B cell (primary cell): ENCODE results near the gene ADH4. TPM values are rescaled to one million over a fixed set of nuclear protein-coding genes. Genes with fewer than 3 reads are reported as not detected.

Experiments
- ATAC-seq: fragments of 200-7000 bp; cut with Tn5 transposase; one replicate; pipeline ENCODE4 v1.10.0; 2021; ENCODE audit warnings: low read depth, mild to moderate bottlenecking, moderate number of reproducible peaks, moderate library complexity
- CTCF ChIA-PET: fragments of 350-600 bp; sonication (Branson Sonifier 250); formaldehyde crosslinking; loops from one replicate; lab custom pipeline; 2021; ENCODE audit warnings: antibody characterized with exemption, inconsistent platforms; lab: Charles Lee
- POLR2A ChIA-PET: fragments of 350-600 bp; sonication (Branson Sonifier 250); formaldehyde crosslinking; loops from one replicate; lab custom pipeline; 2021; ENCODE audit warnings: antibody characterized with exemption; lab: Charles Lee
- DNase-seq: peaks from one replicate; pipeline ENCODE4 v3.0.0; 2013
- H2AFZ ChIP-seq: 2 replicates; pipeline ENCODE4 v1.6.1; 2012; ENCODE audit warnings: mild to moderate bottlenecking, low read depth, low read length; ENCODE audit not compliant: insufficient read depth, poor library complexity, severe bottlenecking
- H3K27ac ChIP-seq, 2 donors: 1 replicate in 1 of 2; 2 replicates in 1 of 2; pipeline ENCODE4 v1.5.1; 2012 to 2013; ENCODE audit warnings: low read length in 2 of 2, mild to moderate bottlenecking in 2 of 2, moderate library complexity in 1 of 2
- H3K27me3 ChIP-seq, 4 experiments: fragments of 200-600 bp in 1 of 4; sonication (generic) in 1 of 4; replicated peaks in 1 of 4; 1 replicate in 2 of 4; 2 replicates in 2 of 4; pipeline versions ENCODE4 v1.6.1 to v1.7.0; 2013 to 2016; ENCODE audit warnings: low read length in 3 of 4, mild to moderate bottlenecking in 2 of 4, mixed read lengths in 1 of 4, moderate library complexity in 1 of 4; ENCODE audit not compliant: insufficient read depth in 4 of 4, control insufficient read depth in 3 of 4; ENCODE audit errors: control extremely low read depth in 1 of 4
- H3K36me3 ChIP-seq, 2 experiments: replicated peaks in 1 of 2; 1 replicate in 1 of 2; 2 replicates in 1 of 2; pipeline versions ENCODE4 v1.6.1 to v1.7.1; 2013; ENCODE audit warnings: low read length in 1 of 2; ENCODE audit not compliant: insufficient read depth in 2 of 2, control insufficient read depth in 1 of 2; ENCODE audit errors: control extremely low read depth in 1 of 2, extremely low read depth in 1 of 2
- H3K4me1 ChIP-seq, 2 donors: fragments of 200-600 bp in 1 of 2; sonication (generic) in 1 of 2; 1 replicate in 1 of 2; 2 replicates in 1 of 2; pipeline versions ENCODE4 v1.5.1 to v1.6.1; 2013 to 2017; ENCODE audit warnings: low read length in 2 of 2; ENCODE audit not compliant: control insufficient read depth in 2 of 2, insufficient read depth in 2 of 2
- H3K4me2 ChIP-seq: replicated peaks from 2 replicates; pipeline ENCODE3; 2012; ENCODE audit warnings: mild to moderate bottlenecking, low read depth, low read length; ENCODE audit not compliant: poor library complexity, severe bottlenecking
- H3K4me3 ChIP-seq, 5 experiments: fragments of 200-600 bp in 1 of 5; sonication (generic) in 1 of 5; 1 replicate in 3 of 5; 2 replicates in 2 of 5; pipeline versions ENCODE4 v1.5.1 to v1.7.0; 2011 to 2016; ENCODE audit warnings: low read length in 4 of 5, mild to moderate bottlenecking in 4 of 5, low read depth in 2 of 5, control low read depth in 1 of 5, moderate library complexity in 1 of 5; ENCODE audit not compliant: insufficient read depth in 1 of 5; ENCODE audit errors: control extremely low read depth in 1 of 5, extremely low read depth in 1 of 5
- H3K79me2 ChIP-seq: fragments of 200-600 bp; sonication (generic); one replicate; pipeline ENCODE4 v1.6.0; 2016; ENCODE audit warnings: low read length; ENCODE audit not compliant: control insufficient read depth, insufficient read depth
- H3K9ac ChIP-seq: fragments of 200-600 bp; sonication (generic); 2 replicates; pipeline ENCODE4 v1.6.1; 2017; ENCODE audit warnings: mild to moderate bottlenecking, low read length, moderate library complexity
- H3K9me3 ChIP-seq, 3 donors: one replicate each; pipeline versions ENCODE4 v1.6.1 to v1.7.1; 2013; ENCODE audit warnings: low read length in 2 of 3; ENCODE audit not compliant: control insufficient read depth in 2 of 3, insufficient read depth in 1 of 3; ENCODE audit errors: control extremely low read depth in 1 of 3
- H4K20me1 ChIP-seq: 2 replicates; pipeline ENCODE4 v1.6.0; 2012; ENCODE audit warnings: mild to moderate bottlenecking, low read length; ENCODE audit not compliant: insufficient read depth, control insufficient read depth, poor library complexity, severe bottlenecking
- H3K27ac Mint-ChIP-seq: one replicate; pipeline ENCODE4 v1.8.0; 2021; ENCODE audit warnings: mixed read lengths
- H3K27me3 Mint-ChIP-seq: one replicate; pipeline ENCODE4 v1.8.0; 2021; ENCODE audit warnings: mixed read lengths
- H3K4me1 Mint-ChIP-seq: one replicate; pipeline ENCODE4 v1.8.0; 2021; ENCODE audit warnings: mixed read lengths
- H3K4me3 Mint-ChIP-seq: one replicate; pipeline ENCODE4 v1.8.0; 2021; ENCODE audit warnings: mixed read lengths
- H3K9me3 Mint-ChIP-seq: one replicate; pipeline ENCODE4 v1.8.0; 2022; ENCODE audit warnings: mixed read lengths; ENCODE audit not compliant: insufficient read depth
- CTCF ChIP-seq: fragments of 200-600 bp; IDR thresholded peaks from one replicate; pipeline ENCODE4 v1.8.0; 2022; ENCODE audit warnings: antibody characterized with exemption, mild to moderate bottlenecking
- EZH2 ChIP-seq: IDR thresholded peaks from 2 replicates; pipeline ENCODE4 v1.6.1; 2012; ENCODE audit warnings: borderline replicate concordance, low read depth, mild to moderate bottlenecking, moderate library complexity, low read length; ENCODE audit not compliant: insufficient read depth, poor library complexity, severe bottlenecking
- WGBS: methylation state at CpG from one replicate; pipeline ENCODE4 v1.1.5; 2013; ENCODE audit warnings: missing lambda C conversion rate; ENCODE audit not compliant: insufficient coverage; 5-methylcytosine and 5-hydroxymethylcytosine counted together
- intact Hi-C: fragments of 100-400 bp; cut with micrococcal nuclease; formaldehyde crosslinking; loops from one replicate; pipeline ENCODE4 v1.10.0; 2022
- polyA plus RNA-seq: library from polyadenylated mRNA; depleted of rRNA; stranded (reverse); fragments of >200 nt; gene quantifications from 2 replicates; pipeline ENCODE4 v1.2.3, GENCODE V29; 2012
- total RNA-seq, 2 donors: library from RNA; stranded (reverse); fragments of 120-200 nt in 1 of 2; gene quantifications; 1 replicate in 1 of 2; 2 replicates in 1 of 2; pipeline versions ENCODE4 v1.2.3 to v1.2.4, GENCODE V29; 2013 to 2022

The ADH4 gene
- total and polyA plus RNA-seq, 2 donors (not counting 1 experiment from before 2014, with no cell fraction given), result not detected

GRCh38 chr4:99135541-99136162 is 8.4 kb downstream of the ADH4 start:
- no peaks in the 10 kb centered on the region for H3K79me2 ChIP-seq
- H3K9me3 ChIP-seq, result peaks cover 0 to 2% (median 0%) of the 10 kb centered on the region in 3 donors
- H3K4me2 ChIP-seq, result no peak overlapping the region
- TF ChIP-seq CTCF (no peak), EZH2 (no peak)
- Mint-ChIP-seq H3K27ac (no peak overlapping the region), H3K9me3 (no peaks in the 10 kb centered on the region), H3K4me3 (no peak overlapping the region), H3K4me1 (no peaks in the 10 kb centered on the region), H3K27me3 (peaks cover 3% of the 10 kb centered on the region)
- no peak overlapping the region for H3K4me3 ChIP-seq
- no peaks in the 10 kb centered on the region for H3K27me3 ChIP-seq
- H3K36me3 ChIP-seq, result no peaks in the 10 kb centered on the region
- no peak overlapping the region for H3K27ac ChIP-seq
- POLR2A ChIA-PET, result no interaction called here
- WGBS, result 79% methylated on average over 3 of the region's 3 CpGs
- no peaks in the 10 kb centered on the region for H3K4me1 ChIP-seq
- no peak for DNase-seq
- no peaks in the 10 kb centered on the region for H4K20me1 ChIP-seq
- no peak overlapping the region for H2AFZ ChIP-seq
- CTCF ChIA-PET, result no interaction called here
- no peak for ATAC-seq
- intact Hi-C loops, result no loop called here
- H3K9ac ChIP-seq, result no peak overlapping the region

GRCh38 chr4:99134586-99134985 is 9.5 kb downstream of the ADH4 start:
- Mint-ChIP-seq H3K27me3 (peaks cover 3% of the 10 kb centered on the region), H3K27ac (no peak overlapping the region), H3K4me3 (no peak overlapping the region), H3K4me1 (no peaks in the 10 kb centered on the region), H3K9me3 (no peaks in the 10 kb centered on the region)
- H4K20me1 ChIP-seq, result no peaks in the 10 kb centered on the region
- no peak overlapping the region for H3K9ac ChIP-seq
- CTCF ChIA-PET, result no interaction called here
- H3K36me3 ChIP-seq, result no peaks in the 10 kb centered on the region
- no peak for DNase-seq
- intact Hi-C loops, result no loop called here
- 67% methylated on average over 1 of the region's 3 CpGs for WGBS
- H3K4me1 ChIP-seq, result no peaks in the 10 kb centered on the region
- POLR2A ChIA-PET, result no interaction called here
- no peaks in the 10 kb centered on the region for H3K79me2 ChIP-seq
- ATAC-seq, result no peak
- no peak overlapping the region for H3K4me3 ChIP-seq
- H3K27me3 ChIP-seq, result no peaks in the 10 kb centered on the region
- TF ChIP-seq EZH2, result no peak
- TF ChIP-seq CTCF, result no peak
- H3K27ac ChIP-seq, result no peak overlapping the region
- H3K9me3 ChIP-seq, result peaks cover 0 to 2% (median 0%) of the 10 kb centered on the region in 3 donors
- H3K4me2 ChIP-seq, result no peak overlapping the region
- no peak overlapping the region for H2AFZ ChIP-seq
